DMS153 (cell line): ENCODE results near the gene HGFAC.
"Not testable (repeated sequence)": the region's sequence is repeated elsewhere in the genome, so short reads cannot be mapped to it uniquely, and the experiment has no call there.

Source experiments
- DNase-seq: peaks from one replicate; lab custom pipeline; 2025; lab: John Stamatoyannopoulos, UW

The HGFAC gene

GRCh38 chr4:3411190-3411589, 30.6 kb upstream of the HGFAC start:
- DNase-seq: not testable (repeated sequence)

GRCh38 chr4:3411676-3412075, 30.1 kb upstream of the HGFAC start:
- no peak for DNase-seq

GRCh38 chr4:3412257-3413020, 29.3 kb upstream of the HGFAC start:
- no peak for DNase-seq

- no peak for DNase-seq
Measured at GRCh38 chr4:3413217-3413671, 28.5 kb upstream of the HGFAC start.

- no peak for DNase-seq
Measured at GRCh38 chr4:3413675-3414420, 27.9 kb upstream of the HGFAC start.

- DNase-seq: no peak
Measured at GRCh38 chr4:3414421-3415279, 27.1 kb upstream of the HGFAC start.

- DNase-seq: no peak
Measured at GRCh38 chr4:3415471-3416141, 26.2 kb upstream of the HGFAC start.

- no peak for DNase-seq
Measured at GRCh38 chr4:3416270-3416669, 25.5 kb upstream of the HGFAC start.

- DNase-seq: no peak
Measured at GRCh38 chr4:3416821-3417221, 24.9 kb upstream of the HGFAC start.

GRCh38 chr4:3417448-3417847, 24.3 kb upstream of the HGFAC start:
- DNase-seq: no peak

GRCh38 chr4:3418029-3418762, 23.6 kb upstream of the HGFAC start:
- no peak for DNase-seq

- DNase-seq: no peak
Measured at GRCh38 chr4:3419836-3420605, 21.7 kb upstream of the HGFAC start.

- no peak for DNase-seq
Measured at GRCh38 chr4:3420606-3420955, 21.2 kb upstream of the HGFAC start.

GRCh38 chr4:3420956-3421355, 20.8 kb upstream of the HGFAC start:
- no peak for DNase-seq

GRCh38 chr4:3421470-3421869, 20.3 kb upstream of the HGFAC start:
- DNase-seq: no peak

- no peak for DNase-seq
Measured at GRCh38 chr4:3422241-3422801, 19.4 kb upstream of the HGFAC start.

- no peak for DNase-seq
Measured at GRCh38 chr4:3422808-3423297, 18.9 kb upstream of the HGFAC start.

- no peak for DNase-seq
Measured at GRCh38 chr4:3423406-3423805, 18.4 kb upstream of the HGFAC start.

- DNase-seq: no peak
Measured at GRCh38 chr4:3423952-3424351, 17.8 kb upstream of the HGFAC start.

GRCh38 chr4:3424522-3425095, 17.2 kb upstream of the HGFAC start:
- no peak for DNase-seq
